Naive B cell (primary cell): ENCODE results near the gene MMP2. TPM values are rescaled to one million over a fixed set of nuclear protein-coding genes. Genes with fewer than 3 reads are reported as not detected.

Experiments
- ATAC-seq, 2 donors: fragments of 150-1000 bp; cut with Tn5 transposase; 2 replicates each; pipeline ENCODE4 v1.10.0; 2021; ENCODE audit warnings: low read depth in 2 of 2, mild to moderate bottlenecking in 2 of 2, moderate library complexity in 2 of 2
- DNase-seq: peaks from one replicate; pipeline ENCODE4 v3.0.0; 2022
- H3K27ac Mint-ChIP-seq, 6 donors: one replicate each; pipeline ENCODE4 v1.8.0; 2020 to 2022; ENCODE audit warnings: mild to moderate bottlenecking in 6 of 6, mixed read lengths in 6 of 6, moderate library complexity in 5 of 6, inconsistent platforms in 2 of 6
- H3K27me3 Mint-ChIP-seq, 3 donors: one replicate each; pipeline ENCODE4 v1.8.0; 2021 to 2022; ENCODE audit warnings: mixed read lengths in 3 of 3, mild to moderate bottlenecking in 1 of 3
- H3K36me3 Mint-ChIP-seq, 2 donors: one replicate each; pipeline ENCODE4 v1.8.0; 2020 to 2022; ENCODE audit warnings: mixed read lengths in 2 of 2, inconsistent platforms in 1 of 2, mild to moderate bottlenecking in 1 of 2
- H3K4me1 Mint-ChIP-seq, 3 donors: one replicate each; pipeline ENCODE4 v1.8.0; 2020 to 2022; ENCODE audit warnings: mixed read lengths in 3 of 3, inconsistent platforms in 1 of 3, mild to moderate bottlenecking in 1 of 3, moderate library complexity in 1 of 3
- H3K4me3 Mint-ChIP-seq, 8 donors: one replicate each; pipeline ENCODE4 v1.8.0; 2020 to 2022; ENCODE audit warnings: mild to moderate bottlenecking in 8 of 8, mixed read lengths in 8 of 8, moderate library complexity in 8 of 8, inconsistent platforms in 2 of 8
- H3K9me3 Mint-ChIP-seq, 7 donors: one replicate each; pipeline ENCODE4 v1.8.0; 2020 to 2022; ENCODE audit warnings: mixed read lengths in 7 of 7, mild to moderate bottlenecking in 5 of 7, inconsistent platforms in 2 of 7, moderate library complexity in 1 of 7
- polyA plus RNA-seq, 6 donors: library from polyadenylated mRNA; unstranded; fragments of 300-500 nt; fragmentation: Illumina TruSeq; gene quantifications; one replicate each; pipeline ENCODE4 v1.2.3, GENCODE V29; 2021; ENCODE audit warnings: low read depth in 6 of 6

Gene MMP2
- polyA plus RNA-seq, 6 donors from 2014 or later, result not detected

DNA sequence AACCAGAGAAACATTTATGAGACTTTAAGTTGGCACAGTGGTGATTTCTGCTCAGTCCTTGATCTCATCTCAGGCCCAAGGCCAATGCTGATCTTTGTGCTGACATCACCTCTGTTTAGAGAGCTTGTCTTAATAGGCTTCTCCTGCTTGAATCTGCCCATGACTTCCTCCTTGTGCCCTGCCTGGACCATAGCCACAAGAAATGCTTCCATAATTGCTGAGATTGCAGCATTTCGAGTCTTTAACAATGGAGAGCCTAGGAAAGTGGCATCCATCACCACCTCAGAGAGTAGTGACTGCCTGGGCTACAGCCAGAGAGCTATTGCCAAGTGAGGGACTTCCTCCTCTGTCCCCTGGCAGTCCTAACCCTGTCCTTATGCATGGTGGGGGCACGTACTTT, 25.1 kb upstream of the MMP2 start:
- Mint-ChIP-seq H3K4me1 (no peaks in the 10 kb centered on the region), H3K4me3 (no peak overlapping the region), H3K27me3 (peaks cover 0 to 17% (median 9%) of the 10 kb centered on the region in 3 donors), H3K9me3 (peaks cover 0 to 5% (median 0%) of the 10 kb centered on the region in 7 donors), H3K27ac (no peak overlapping the region), H3K36me3 (no peaks in the 10 kb centered on the region)
- ATAC-seq (no peak), DNase-seq (no peak)

DNA sequence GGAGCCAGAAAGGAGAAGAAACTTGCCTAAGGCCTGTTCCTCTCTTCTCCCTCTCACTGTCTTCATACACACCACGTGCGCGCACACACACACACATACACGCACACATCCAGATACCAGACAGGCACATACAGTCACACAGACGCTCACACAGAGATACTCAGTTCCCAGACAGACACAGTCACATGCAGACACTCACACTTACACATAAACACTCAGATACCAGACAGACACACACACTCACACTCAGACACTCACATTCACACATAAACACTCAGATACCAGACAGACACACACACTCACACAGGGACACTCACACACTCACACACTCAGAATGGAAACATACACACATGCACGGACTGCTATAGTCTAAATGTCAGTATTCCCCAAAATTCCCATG, 24.1 kb upstream of the MMP2 start:
- Mint-ChIP-seq H3K4me1 (no peaks in the 10 kb centered on the region), H3K4me3 (peak overlapping the region in 1 of 8 donors; percentile 2), H3K9me3 (peaks cover 0 to 5% (median 0%) of the 10 kb centered on the region in 7 donors), H3K36me3 (no peaks in the 10 kb centered on the region), H3K27me3 (peaks cover 0 to 17% (median 9%) of the 10 kb centered on the region in 3 donors), H3K27ac (no peak overlapping the region)
- ATAC-seq (no peak), DNase-seq (no peak)

DNA sequence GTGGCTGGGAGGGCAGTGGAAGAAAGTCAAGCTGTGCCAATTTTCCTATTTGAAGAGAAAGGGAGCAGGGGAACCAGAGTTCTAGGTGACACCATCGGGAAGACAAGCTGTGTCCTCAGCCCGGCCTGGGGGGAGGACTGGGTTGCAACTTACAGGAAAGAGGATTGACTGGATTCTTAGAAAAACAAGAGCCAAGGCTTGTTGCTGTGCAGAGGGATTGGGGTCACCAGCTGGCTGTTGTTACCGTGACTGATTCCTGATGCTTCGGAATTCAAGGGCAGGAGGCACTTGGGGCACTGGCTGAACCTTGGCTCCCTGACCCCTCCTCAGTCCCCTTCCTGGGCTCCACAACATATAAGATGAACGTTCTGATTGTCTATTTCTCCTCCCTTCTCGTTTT, 16.8 kb upstream of the MMP2 start:
- H3K9me3 Mint-ChIP-seq, result no peaks in the 10 kb centered on the region

DNA sequence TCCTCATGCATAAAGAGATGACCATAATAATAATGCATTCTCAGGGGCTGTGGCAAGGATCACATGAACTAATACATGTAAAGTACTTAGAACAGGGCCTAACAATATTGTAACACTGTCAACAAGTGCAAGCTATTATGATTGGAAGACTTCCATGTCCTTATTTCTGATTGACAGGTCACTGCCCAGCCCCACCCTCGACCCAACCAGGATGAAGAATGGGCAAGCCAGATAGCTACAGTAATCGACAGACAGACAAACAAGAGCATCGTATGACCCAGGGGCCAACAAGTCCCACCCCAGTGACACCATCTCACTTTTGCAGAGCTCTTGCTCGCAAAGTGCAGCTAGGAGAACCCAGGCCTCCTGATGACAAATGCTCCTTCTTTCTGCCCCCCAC, 14.6 kb upstream of the MMP2 start:
- Mint-ChIP-seq H3K4me3 (no peak overlapping the region), H3K36me3 (no peaks in the 10 kb centered on the region), H3K9me3 (no peaks in the 10 kb centered on the region), H3K27me3 (peaks cover 6 to 13% (median 7%) of the 10 kb centered on the region in 3 donors), H3K27ac (no peak overlapping the region), H3K4me1 (peaks cover 0 to 6% (median 3%) of the 10 kb centered on the region in 3 donors)
- no peak for DNase-seq
- no peak for ATAC-seq

More for the DNA sequence above, 16.8 kb upstream of the MMP2 start:
- no peak for ATAC-seq
- Mint-ChIP-seq H3K4me1 (peaks cover 0 to 6% (median 3%) of the 10 kb centered on the region in 3 donors), H3K36me3 (no peaks in the 10 kb centered on the region), H3K27me3 (peaks cover 0 to 16% (median 13%) of the 10 kb centered on the region in 3 donors), H3K4me3 (no peak overlapping the region), H3K27ac (no peak overlapping the region)
- DNase-seq, result no peak

DNA sequence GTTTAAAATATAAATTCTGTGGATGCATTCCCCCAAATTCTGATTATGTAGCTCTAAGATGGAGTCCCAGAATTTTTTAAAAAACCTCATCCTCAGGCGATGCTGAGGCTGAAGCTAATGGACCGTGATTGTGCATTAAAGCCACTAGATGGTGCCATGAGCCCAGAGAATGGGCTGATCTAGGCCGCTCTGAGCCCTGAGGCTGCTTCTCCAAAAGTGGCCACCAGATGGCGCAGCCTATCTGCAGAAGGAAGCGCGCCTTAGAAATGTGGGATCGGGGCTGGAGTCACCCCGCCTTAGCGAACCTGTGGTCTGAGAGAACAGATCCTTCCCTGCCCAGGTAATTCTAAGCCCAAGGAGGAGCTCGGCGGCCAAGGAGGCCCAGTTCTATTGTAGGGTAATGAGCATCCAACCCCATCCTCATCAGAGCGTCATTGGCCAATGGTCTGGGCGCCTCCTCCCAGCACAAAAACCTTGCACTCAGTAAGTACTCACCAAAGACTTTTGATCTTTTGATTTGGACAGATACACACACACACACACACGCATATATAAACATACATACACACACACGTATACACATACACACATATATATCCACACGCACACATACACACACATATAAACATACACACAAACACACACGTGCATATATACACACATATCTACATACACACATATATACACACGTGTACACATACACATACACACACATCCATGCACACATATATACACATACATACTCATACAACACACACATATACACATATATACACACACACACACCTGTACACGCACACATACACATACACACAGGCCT, 13.7 kb upstream of the MMP2 start:
- Mint-ChIP-seq H3K27me3 (peaks cover 7 to 13% (median 9%) of the 10 kb centered on the region in 3 donors), H3K36me3 (no peaks in the 10 kb centered on the region), H3K4me1 (peaks cover 0 to 6% (median 3%) of the 10 kb centered on the region in 3 donors), H3K4me3 (peak overlapping the region in 1 of 8 donors; percentile 11), H3K9me3 (no peaks in the 10 kb centered on the region), H3K27ac (no peak overlapping the region)
- peak; percentile 60 for DNase-seq
- peak; percentile 80 to 88 for ATAC-seq

DNA sequence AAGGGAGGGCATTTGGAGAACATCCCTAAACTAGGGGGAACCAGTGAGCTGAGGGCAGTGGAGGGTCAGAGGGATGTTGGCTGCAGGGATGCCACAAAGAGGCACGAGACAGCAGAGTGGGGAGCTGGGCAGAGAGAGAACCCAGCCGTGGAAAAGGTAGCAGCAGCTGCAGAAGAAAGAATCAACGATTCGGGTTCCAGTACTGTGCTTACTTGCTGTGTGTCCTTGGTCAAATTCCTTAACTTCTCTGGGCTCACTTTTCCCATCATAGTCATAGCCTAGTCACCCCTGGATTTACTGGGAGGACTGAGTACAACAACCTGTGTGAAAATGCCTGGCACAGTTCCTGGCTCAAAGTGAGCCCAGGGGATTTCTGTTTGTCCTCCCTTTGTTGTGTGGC, 12.8 kb upstream of the MMP2 start:
- ATAC-seq, result no peak
- peaks cover 7 to 13% (median 9%) of the 10 kb centered on the region in 3 donors for H3K27me3 Mint-ChIP-seq
- H3K4me3 Mint-ChIP-seq, result peak overlapping the region in 1 of 8 donors; percentile 44
- H3K4me1 Mint-ChIP-seq, result peaks cover 0 to 6% (median 3%) of the 10 kb centered on the region in 3 donors
- no peaks in the 10 kb centered on the region for H3K9me3 Mint-ChIP-seq
- H3K36me3 Mint-ChIP-seq, result no peaks in the 10 kb centered on the region
- peak overlapping the region in 1 of 6 donors; percentile 64 for H3K27ac Mint-ChIP-seq
- no peak for DNase-seq

DNA sequence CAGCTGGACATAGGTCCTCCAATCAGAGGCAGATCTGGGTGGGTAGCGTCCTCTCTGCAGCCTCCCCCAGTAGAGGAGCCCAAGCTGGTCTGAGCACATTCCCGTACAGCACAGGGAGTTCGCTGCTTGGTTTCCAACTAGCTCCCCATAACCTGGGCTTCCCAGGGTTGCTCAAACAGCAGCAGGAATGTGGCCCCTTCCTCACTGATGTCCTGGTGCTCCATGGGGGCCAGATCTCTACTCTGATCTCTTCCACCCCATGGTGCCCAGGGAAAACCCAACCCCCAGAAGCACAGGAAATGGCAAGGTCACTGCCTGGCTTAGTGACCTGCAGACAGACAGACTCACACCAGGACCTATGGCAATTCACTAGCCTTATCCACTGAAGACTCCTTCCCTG, 11.1 kb upstream of the MMP2 start:
- no peak overlapping the region for H3K27ac Mint-ChIP-seq
- H3K4me3 Mint-ChIP-seq, result no peak overlapping the region
- no peaks in the 10 kb centered on the region for H3K9me3 Mint-ChIP-seq
- no peak for DNase-seq
- H3K27me3 Mint-ChIP-seq, result peaks cover 7 to 9% (median 7%) of the 10 kb centered on the region in 3 donors
- H3K36me3 Mint-ChIP-seq, result no peaks in the 10 kb centered on the region
- no peak for ATAC-seq
- peaks cover 0 to 6% (median 3%) of the 10 kb centered on the region in 3 donors for H3K4me1 Mint-ChIP-seq

DNA sequence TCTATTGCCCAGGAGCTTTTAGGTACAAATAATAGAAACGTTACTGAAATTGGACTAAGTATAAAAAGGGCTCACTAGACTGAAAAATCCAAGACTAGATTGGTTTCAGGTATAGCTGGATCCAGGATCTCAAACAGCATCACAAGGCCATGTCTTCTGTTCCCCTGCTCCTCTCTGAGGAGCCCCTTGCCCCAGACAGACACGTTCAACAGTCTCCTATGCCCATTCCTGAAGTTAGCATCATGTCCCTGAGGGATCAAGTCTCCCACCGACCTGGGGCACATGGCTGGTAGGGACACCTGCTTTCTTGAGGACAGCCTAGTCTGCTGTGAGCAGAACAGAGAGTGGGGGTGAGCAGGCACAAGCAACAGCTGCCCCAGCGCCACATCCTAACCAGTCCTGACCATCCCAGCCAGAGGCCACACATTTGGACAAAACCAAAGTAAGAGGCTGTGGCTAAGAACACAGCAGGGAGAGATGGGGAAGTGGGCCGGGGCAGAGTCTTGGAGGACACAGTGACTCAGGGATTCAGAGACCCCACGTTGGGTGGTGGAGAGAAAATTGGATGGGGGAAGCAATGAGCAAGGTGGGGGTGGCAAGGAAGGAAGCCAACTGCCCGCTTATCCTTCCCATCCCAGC, 10.5 kb upstream of the MMP2 start:
- ATAC-seq (no peak), DNase-seq (no peak)
- Mint-ChIP-seq H3K36me3 (no peaks in the 10 kb centered on the region), H3K4me1 (peaks cover 0 to 6% (median 3%) of the 10 kb centered on the region in 3 donors), H3K27ac (no peak overlapping the region), H3K27me3 (peaks cover 6 to 9% (median 7%) of the 10 kb centered on the region in 3 donors), H3K9me3 (no peaks in the 10 kb centered on the region), H3K4me3 (no peak overlapping the region)

DNA sequence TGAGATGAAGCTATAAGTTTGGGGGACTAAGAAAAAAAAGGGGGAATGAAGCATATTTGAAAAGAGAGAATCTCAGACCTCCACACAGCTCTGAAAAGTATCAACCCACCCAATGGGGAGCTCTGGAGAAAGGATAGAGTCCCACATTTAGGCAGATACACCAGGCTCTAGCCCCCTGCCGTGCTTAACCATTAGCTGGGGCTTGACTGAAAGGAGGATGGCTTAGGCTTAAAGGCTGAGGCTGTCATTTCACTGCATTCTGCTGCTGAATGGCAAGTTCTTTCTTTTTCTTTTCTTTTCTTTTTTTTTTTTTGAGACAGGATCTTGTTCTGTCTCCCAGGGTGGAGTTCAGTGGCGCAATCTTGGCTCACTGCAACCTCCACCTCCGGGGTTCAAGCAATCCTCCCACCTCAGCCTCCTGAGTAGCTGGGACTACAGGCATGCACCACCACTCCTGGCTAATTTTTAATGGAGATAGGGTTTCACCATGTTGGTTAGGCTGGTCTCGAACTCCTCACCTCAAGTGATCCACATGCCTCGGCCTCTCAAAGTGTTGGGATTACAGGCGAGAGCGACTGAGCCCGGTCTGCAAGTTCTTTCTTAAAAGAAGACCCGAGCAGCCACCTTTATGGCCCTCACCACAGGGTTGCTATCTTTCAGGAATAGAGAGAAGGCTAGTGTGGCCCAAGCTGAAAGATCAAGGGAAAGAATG, 9.0 kb upstream of the MMP2 start:
- DNase-seq (no peak), ATAC-seq (no peak)
- Mint-ChIP-seq H3K9me3 (no peaks in the 10 kb centered on the region), H3K27me3 (peaks cover 7 to 11% (median 9%) of the 10 kb centered on the region in 3 donors), H3K4me3 (no peak overlapping the region), H3K27ac (no peak overlapping the region), H3K4me1 (peaks cover 0 to 6% (median 3%) of the 10 kb centered on the region in 3 donors), H3K36me3 (no peaks in the 10 kb centered on the region)

DNA sequence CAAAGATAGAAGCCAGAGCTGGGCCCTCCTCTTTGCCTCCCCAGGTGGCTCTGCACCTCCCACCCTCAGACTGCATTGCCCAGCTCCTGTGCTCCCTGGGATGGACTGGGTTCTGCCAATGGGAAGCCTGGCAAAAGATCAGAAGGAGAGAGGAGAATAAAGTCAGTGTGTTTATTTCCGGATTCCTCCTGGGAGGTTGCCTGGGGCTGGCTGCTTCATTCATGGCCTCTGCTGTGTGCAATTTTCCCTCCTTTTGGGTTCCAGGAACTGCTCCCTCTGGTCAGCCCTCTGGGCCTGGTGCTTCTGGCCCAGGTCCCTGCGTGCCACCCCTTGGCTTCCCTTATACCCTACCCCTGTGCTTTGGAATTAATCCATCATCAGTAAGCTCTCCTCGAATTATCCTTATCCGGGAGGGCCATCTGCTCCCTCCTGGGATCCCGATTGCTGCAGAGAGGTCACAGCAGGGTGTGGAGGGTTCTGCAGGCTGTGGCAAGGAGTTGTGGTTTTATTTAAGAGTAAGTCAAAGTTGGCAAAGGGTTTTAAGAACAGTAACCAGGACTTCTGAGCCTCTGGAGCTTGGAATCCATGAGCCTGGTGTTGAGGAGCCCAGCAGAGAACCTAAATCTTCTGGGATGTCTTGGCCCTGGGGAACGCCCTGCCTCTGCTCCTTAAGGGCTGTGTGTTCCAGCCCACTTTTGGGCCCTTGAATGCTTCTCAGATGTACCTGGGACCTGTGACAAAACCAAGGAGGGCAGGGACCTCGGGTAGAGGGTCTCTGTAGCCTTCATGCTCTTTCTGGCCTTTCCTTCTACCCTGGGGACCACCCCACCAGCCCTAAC, 8.2 kb upstream of the MMP2 start:
- H3K9me3 Mint-ChIP-seq, result no peaks in the 10 kb centered on the region
- H3K4me1 Mint-ChIP-seq, result no peaks in the 10 kb centered on the region
- DNase-seq (no peak), ATAC-seq (no peak)
- no peak overlapping the region for H3K27ac Mint-ChIP-seq
- peaks cover 10 to 13% (median 13%) of the 10 kb centered on the region in 3 donors for H3K27me3 Mint-ChIP-seq
- H3K36me3 Mint-ChIP-seq, result no peaks in the 10 kb centered on the region
- H3K4me3 Mint-ChIP-seq, result no peak overlapping the region

DNA sequence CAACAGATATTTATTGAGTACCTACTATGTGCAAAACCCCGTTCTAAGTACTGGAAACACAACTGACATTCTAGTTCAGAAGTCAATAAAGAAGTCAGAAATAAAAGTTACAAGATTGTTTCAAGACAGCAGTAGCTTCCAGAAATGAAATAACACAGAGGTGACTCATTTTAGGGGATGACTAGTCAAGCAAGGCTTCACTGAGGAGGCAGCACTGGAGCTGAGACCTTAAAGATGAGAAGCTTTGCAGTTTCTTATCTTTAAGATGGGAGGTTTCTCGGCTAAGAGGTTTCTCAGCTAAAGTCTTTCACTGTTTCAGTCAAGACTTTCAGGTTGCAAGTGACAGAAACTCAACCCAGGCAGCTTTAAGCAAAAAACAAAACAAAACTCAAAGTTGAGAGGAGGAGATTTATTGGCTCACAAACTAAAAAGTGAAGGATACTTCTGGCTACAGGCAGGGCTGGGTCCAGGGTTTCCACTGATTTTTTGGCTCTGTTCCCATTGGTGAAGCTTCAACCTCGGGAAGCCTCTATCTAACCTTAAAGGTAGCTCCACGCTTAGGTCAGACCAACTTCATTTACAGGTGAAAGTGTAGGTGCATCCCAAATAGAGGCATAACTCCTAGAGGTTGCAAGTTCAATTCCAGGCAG, 7.4 kb upstream of the MMP2 start:
- H3K27me3 Mint-ChIP-seq, result peaks cover 13 to 18% (median 15%) of the 10 kb centered on the region in 3 donors
- H3K4me3 Mint-ChIP-seq, result no peak overlapping the region
- no peaks in the 10 kb centered on the region for H3K4me1 Mint-ChIP-seq
- DNase-seq (no peak), ATAC-seq (no peak)
- H3K27ac Mint-ChIP-seq, result no peak overlapping the region
- no peaks in the 10 kb centered on the region for H3K36me3 Mint-ChIP-seq
- no peaks in the 10 kb centered on the region for H3K9me3 Mint-ChIP-seq

DNA sequence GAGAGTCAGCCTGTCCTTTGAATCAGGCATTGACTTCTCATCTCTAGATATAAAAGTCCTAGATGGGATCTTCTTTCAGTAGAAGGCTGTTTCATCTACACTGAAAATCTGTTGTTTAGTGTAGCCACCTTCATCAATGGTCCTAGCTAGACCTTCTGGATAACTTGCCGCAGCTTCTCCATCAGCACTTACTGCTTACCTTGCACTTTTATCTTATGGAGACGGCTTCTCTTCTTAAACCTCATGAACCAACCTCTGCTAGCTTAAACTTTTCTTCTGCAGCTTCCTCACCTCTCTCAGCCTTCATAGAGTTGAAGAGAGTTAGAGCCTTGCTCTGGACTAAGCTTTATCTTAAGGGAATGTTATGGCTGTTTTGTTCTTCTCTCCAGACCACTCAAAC, 5.4 kb upstream of the MMP2 start:
- H3K27ac Mint-ChIP-seq, result no peak overlapping the region
- no peak for ATAC-seq

More for the DNA sequence above, 5.4 kb upstream of the MMP2 start:
- DNase-seq, result no peak
- peaks cover 18 to 38% (median 32%) of the 10 kb centered on the region in 3 donors for H3K27me3 Mint-ChIP-seq
- no peaks in the 10 kb centered on the region for H3K9me3 Mint-ChIP-seq
- H3K4me1 Mint-ChIP-seq, result peaks cover 0 to 2% (median 1%) of the 10 kb centered on the region in 3 donors
- H3K36me3 Mint-ChIP-seq, result peaks cover 0 to 2% of the 10 kb centered on the region in 2 donors
- H3K4me3 Mint-ChIP-seq, result no peak overlapping the region
